Measurements from ENCODE around the gene RSPH6A.
A peak's percentile ranks its signal among the peaks of the same experiment; 100 is the strongest.
"Not testable (repeated sequence)": the region's sequence is repeated elsewhere in the genome, so short reads cannot be mapped to it uniquely, and the experiment has no call there.

The RSPH6A gene

GRCh38 chr19:45800070-45800553 lies 15.0 kb downstream of the RSPH6A start:
- peak; percentile 46 for DNase-seq (ENCODE audit: low spot score)

DNA sequence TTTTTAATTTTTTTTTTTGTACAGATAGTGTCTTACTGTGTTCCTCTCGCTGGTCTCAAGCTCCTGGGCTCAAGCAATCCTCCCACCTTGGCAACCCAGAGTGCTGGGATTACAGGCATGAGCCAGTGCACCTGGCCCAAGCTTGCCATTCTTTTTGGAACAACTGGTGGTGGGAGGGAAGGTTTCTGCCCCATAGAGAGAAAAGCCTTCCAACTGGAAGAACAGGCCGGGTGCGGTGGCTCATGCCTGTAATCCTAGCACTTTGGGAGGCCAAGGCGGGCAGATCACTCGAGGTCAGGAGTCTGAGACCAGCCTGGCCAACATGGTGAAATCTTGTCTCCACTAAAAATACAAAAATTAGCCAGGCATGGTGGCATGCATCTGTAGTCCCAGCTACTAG lies 15.6 kb downstream of the RSPH6A start:
- not testable (repeated sequence) for DNase-seq (ENCODE audit: low spot score)

- DNase-seq (ENCODE audit: low spot score): peak; percentile 90
These were observed 16.1 kb downstream of the RSPH6A start for GRCh38 chr19:45798995-45799517.

- no peak for DNase-seq (ENCODE audit: low spot score)
These were observed 20.5 kb downstream of the RSPH6A start for GRCh38 chr19:45794627-45795026.

DNA sequence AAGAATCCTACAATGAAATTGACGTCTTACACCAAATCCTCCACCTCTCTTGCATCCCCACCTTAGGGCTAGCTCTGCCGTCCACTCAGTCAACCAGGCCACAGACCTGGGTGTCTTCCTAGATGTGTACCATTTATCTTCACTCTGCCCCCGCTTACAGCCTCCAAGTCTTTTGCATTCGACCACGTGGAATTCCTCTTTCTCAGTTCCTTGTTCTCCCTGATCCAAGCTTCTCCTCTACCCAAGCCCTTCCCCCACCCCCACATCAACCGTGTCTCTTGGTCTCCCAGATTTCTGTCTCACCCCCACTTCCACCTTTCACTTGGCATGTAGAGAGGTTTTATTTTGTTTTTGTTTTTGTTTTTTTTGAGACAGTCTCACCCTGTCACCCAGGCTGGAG lies 21.2 kb downstream of the RSPH6A start:
- DNase-seq (ENCODE audit: low spot score): no peak

DNA sequence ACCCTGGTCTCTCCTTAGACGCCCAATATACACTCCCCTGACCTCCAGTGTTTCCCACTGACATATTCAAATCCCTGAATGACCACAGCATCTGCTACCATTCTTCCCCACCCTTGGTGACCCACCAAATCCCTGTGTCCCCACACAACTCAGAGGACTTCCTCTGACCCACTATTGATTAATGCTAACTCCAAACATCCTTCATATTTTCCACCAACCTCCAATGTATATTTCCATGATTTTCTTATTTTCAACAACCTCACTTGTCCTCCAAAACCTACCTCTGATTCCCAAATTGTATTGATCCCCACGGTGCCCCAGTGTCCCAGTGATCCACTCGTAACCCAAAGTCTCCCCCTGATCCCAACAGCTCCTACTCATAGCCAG lies 21.9 kb downstream of the RSPH6A start:
- no peak for DNase-seq (ENCODE audit: low spot score)

DNA sequence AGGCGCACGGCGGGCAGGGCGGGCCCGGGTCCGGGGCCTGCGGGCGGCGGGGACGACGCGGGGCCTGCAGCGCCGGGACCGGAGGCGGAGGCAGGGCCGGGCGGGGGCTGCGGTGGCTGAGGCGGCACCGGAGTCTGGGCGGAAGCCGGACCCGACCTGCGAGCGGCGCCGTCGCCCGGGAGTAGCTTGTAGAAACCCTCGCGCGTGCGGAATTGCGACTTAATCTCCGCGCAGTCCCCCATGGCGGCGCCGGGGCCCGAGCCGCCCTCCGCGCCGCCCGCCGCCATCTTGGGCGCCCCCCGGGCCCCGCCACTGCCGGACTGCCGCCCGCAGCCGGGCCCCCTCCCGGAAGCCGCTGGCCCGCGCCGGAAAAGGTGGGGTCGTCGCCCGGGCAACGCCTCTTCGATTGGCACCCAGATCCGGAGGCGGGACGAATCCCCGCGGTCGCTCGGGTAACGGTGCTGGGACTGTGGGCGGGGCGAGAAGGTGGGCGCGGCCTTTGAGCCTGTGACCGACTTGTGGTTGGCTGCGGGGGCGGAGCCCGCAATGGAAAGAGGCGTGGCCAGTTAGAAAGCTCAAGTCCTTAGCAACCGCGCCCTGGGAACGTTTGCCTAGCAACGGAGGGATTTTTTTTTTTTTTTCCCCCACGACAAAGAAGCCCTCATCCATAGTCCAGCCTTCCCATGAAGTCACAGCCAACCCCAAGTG lies 22.5 kb downstream of the RSPH6A start, which contains the start of gene DMWD:
TSS of gene DMWD (minus strand) at position 376 of the 708 bp plus-strand sequence. CDS start at position 287, 89 bp downstream.
- DNase-seq (ENCODE audit: low spot score): peak; percentile 97

DNA sequence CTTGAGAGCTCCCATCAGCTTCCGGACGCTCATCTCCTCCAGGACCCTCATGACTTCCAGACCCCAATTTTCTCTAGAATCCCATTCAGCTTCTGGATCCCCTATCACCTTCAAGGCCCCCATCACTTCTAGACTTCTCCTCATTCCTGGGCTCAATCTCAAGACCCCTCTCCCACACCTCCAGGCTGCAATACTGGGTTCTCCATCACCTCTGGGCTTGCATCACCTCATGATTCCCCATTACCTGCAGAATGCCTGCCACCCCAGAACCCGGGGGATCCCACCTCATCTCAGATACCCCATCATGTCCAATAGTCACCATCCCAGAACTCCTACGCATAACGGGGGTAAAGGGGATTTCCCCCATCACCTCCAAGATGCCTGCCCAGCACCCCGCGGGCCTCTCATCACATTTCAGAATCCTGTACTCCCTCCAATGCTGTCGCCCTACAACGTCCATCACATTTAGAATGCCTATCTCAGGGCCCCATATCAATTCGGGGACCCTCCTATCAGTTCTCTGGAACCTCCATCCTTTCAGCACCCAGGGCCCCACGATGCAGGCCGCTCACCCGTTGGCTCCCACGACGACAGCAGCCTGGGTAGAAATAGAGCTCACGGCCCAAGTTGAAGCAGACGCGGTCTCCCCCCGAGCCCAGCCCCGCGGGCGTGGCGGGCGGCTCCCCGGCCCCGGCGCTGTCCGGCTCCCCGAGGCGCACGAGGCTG lies 23.2 kb downstream of the RSPH6A start:
- no peak for DNase-seq (ENCODE audit: low spot score)

DNA sequence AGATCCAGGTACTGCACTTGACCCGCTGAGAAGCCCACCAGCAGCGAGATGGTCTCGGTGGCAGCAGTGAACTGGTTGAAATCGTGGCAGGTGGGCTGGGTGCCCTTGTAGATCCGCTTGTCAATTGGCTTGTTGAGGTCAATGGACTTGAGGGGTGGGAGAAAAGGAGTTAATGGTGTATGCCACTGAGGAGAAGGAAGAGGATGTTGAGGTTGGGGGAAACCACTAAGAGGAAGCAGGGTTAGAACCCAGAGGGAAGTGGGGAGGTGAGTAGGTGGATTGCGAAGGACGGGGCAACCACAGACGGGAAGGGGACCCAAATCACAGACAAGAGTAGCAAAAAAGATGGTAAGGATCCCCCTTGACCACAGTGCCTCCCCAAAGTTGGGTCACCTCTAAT lies 24.2 kb downstream of the RSPH6A start:
- no peak for DNase-seq (ENCODE audit: low spot score)

- no peak for DNase-seq (ENCODE audit: low spot score)
These were observed 25.9 kb downstream of the RSPH6A start for GRCh38 chr19:45789035-45789786.

GRCh38 chr19:45786533-45786894 lies 28.6 kb downstream of the RSPH6A start:
- no peak for DNase-seq (ENCODE audit: low spot score)

DNA sequence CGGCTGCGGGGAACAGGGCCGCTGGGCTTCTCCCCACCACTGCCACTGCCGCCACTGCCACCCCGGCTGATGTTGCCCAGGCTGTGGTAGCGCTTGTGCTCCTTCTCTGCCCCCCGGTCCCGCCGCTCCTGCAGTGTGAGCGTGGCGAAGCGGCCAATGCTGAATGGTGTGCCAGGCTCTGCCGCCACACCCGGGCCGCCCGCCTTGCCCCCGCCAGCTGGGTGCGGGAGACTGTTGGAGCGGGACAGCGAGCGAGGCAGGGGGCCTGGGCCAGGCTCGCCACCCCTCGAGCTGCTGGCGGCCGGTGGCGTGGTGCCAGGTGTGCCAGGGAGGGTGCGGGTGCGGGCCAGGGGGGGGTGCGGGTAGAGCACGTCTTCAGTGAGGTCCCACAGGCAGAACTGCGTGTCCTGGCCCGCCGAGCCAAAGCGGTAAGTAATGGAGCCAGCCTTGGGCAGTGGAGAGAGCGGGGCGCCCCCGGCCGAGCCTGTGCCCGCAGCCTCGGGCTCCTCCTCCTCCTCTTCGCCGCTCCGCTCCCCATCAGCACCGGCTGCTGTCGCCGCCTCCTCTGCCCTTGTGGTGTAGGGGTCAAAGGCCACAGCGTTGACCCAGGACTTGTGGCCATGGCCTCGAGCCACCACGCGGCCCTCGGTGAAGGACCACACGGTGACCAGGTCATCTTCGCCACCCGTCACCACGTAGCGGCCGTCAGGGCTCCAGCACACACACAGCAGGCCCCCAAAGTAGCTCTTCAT lies 29.2 kb downstream of the RSPH6A start:
- no peak for DNase-seq (ENCODE audit: low spot score)

DNA sequence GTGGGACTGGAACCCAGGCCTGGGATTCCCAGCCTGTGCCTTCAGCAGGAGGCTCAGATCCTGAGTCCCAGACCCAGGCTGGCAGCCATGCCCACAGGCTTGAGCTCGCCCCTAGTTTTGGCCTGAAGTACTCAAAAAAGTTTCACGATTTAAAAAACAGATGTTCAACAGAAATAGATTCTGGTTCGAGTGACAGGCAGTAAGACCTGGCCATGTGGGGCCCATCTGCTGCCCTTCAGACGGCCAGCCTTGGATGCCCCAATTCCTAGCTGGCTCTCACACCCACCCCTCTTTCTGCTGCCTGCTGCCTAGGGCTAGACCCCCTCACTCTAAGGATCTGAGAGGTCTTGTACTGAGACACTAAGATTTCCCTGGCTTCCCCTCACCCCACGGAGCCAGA lies 30.0 kb downstream of the RSPH6A start:
- DNase-seq (ENCODE audit: low spot score): no peak

DNA sequence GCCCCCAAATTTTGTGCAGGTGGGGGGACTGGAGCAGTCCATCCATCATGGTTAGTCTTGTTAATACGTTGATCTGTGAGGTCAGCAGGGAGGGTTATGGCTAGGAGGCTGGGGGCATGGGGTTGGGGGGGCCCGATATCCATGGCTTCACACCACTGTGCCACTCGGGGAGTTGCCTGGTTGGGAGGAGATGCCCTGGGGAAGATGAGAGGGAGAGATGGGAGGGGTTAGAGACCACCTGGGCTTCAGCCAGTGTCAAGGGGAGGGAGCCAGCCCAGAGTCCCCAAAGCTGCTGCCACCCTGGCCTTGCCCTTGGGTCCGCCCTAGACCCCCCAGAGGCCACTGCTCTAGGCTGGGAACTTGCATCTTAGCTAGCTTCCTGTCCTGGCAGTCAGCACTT lies 31.0 kb downstream of the RSPH6A start:
- DNase-seq (ENCODE audit: low spot score): no peak

DNA sequence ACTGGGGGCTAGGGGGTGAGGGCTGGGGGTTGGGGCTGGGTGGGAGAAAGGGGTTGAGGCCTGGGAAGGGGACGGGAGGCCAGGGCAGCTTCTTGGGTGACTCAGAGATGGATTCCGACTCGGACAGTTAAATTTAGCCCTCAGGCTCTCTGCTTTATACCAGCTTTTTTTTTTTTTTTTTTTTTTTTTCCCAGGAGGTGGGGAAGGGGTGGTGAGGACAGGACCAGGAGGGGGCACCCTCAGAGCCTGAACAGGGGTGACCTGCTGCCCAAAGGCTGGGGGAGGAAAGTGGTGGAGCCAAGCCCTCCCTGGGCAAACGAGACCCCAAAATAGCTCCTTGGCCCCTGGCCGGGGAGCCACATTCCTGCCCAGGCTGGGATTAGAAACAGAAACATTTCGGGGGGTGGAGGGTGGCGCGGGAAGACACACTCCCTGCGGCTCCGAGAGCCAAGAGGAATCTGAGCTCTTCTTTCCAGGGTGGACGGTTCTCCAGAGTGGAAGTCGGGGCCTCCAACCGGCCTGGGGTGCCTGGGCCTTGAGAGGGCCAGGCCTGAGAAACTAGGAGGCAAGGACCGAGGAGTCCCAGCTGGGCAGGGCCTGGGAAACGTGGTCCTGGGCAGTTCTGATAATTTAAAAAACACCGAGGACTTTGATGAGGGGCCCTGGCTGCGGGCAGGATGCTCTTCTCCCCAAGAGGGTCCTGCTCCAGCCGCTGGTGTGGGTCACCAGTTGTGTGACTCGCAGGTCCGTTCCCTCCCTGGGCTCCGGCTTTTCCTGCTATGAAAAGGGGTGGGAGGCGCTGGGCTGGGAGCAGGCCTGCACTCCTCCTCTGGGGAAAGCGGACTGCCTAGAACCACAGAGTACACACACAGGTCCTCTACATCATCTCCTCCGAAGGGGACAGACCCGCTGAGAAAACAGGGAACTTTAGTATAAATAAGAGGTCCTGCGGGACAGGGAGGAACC lies 32.0 kb downstream of the RSPH6A start:
- DNase-seq (ENCODE audit: low spot score): peak; percentile 85

DNA sequence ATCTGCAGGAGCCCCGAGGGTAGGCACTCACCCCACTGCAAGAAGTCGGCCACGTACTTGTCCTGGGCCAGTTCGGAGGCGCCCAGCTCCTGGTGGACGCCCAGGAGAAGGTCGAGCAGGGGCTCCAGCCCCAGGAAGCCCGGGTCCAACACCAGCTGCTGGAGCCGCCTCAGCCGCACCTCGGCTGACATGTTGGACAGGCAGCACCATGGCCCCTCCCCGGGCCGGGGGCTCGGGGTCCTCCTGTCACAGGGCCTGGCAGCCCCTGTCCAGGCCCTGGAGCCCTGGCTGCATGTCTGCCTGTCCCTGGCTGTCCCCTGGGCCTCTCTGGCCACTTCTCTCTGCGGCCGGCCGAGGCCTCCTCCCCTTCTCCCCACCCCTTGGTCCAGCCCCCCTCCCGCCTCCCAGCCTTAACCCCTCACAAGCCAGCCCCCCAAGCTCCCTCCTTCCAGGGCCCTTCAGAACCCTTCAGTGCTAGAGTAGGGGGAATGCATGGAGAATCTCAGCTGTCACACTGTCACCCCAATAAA lies 32.9 kb downstream of the RSPH6A start, which contains the start of gene DMPK:
TSS of gene DMPK (minus strand) at position 329 of the 530 bp plus-strand sequence. CDS start at position 191, 138 bp downstream.
- peak; percentile 49 for DNase-seq (ENCODE audit: low spot score)

DNA sequence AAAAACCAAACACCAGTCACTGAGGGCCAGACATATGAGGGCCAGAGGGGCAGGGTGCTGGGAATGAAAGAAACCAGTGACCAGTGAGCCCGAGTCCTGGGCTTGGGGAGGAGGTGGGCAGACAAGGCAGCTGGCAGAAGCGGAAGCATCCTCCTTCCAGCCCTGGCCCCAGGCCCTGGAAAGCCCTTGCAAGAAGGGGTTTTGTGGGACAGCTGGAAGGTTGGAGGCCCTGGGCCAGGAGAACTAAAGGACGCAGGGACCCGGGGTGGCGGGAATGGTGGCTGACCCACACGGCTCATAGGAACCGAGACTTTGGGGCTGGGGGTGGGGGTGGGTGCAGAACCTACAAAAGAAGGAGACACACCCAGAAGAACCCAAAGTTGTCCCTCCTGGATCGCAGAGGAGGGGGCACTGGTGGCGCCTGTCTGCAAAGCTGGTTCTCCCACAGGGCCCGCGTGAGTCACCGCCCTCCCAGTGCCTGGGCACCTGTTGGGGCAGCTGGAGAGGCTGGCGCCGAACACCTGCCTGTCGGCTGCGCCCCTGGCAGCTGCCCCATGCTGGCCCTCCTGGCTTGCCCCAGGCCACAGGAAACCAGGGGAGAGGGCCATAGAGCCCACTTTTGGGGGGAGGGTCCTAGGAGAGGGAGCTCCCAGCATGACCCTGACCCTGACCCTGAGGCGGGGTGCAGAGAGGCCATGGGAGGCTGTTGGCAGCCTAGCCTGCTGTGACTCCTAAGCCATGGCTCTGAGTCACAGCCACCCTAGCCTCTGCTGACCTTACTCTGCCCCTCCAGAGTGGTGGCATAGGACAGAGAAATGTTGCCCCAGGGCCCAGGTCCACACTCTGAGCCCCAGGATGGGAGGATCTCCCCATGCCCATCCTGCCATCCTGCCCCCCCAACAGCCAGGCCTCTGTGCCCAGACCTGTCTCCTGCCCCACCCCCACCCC lies 33.6 kb downstream of the RSPH6A start:
- peak; percentile 50 for DNase-seq (ENCODE audit: low spot score)

DNA sequence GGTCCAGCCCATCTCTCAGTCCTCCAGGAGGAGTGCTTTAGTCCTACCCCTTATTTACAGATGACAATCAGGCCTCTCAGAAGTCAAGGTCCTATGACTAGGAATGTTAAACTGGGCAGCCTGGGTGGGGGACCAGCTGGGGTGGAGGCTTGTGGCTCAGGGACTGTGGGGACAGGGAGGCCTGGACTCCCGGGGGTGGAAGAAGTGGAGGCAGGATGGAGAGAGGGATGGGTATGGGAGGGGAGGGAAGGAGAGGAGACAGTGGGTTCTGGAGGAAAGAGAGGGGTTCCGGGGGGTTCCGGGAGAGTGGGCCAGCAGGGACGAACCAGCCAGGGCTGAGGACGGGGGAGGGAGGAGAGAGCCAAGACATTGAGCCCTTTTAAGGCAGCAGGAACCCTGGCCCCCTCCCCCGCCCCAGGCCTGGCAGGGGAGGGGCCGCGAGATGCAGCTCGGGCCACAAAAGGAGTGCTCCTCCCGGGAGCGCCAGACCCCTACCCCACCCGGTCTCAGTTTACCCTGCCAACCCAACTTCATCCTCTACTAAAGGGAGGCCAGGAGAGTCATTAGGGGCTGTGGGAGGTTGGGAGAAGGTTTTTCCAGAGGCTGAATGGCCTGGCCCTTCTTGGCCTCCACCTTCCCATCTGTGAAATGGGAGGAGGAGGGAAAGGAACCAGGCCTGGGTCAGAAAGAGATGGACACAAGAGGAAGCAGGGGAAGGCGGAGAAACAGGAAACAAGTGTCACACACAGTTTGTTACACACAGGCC lies 34.5 kb downstream of the RSPH6A start:
- no peak for DNase-seq (ENCODE audit: low spot score)
